ENCODE data around the gene SNTA1. TPM values are rescaled to one million over a fixed set of nuclear protein-coding genes. Genes with fewer than 3 reads are reported as not detected.
A peak's percentile ranks its signal among the peaks of the same experiment; 100 is the strongest.
"Not testable (repeated sequence)": the region's sequence is repeated elsewhere in the genome, so short reads cannot be mapped to it uniquely, and the experiment has no call there.

Gene SNTA1
- total and polyA plus RNA-seq, 2 of the 13 experiments (the other 11 are each of a cell fraction or from before 2014, with no cell fraction given) = 16.4 to 18.3 TPM

- FAIRE-seq; H3K9ac ChIP-seq (ENCODE audit: insufficient read depth, low read depth, low read length); H3K4me3 ChIP-seq (replicated peaks in 1 of 3; ENCODE audit: insufficient read depth in 1 of 3, low read depth in 2 of 3, low read length in 3 of 3); H3K9me3 ChIP-seq (ENCODE audit: low read length); DNase-seq (ENCODE audit: low spot score); BruUV-seq (replicated peaks); H3K79me2 ChIP-seq (ENCODE audit: insufficient read depth, low read length); ATAC-seq; POLR2A ChIA-PET; CTCF ChIA-PET (ENCODE audit: low intra/inter-chr PET ratio, low total read pairs); H3K4me1 ChIP-seq (ENCODE audit: insufficient read depth, low read length); H2AFZ ChIP-seq (ENCODE audit: low read length); H3K4me2 ChIP-seq (ENCODE audit: low read depth, low read length); H3K27ac ChIP-seq (ENCODE audit: extremely low read length, insufficient read depth, low read length); H3K27me3 ChIP-seq (ENCODE audit: control insufficient read depth in 1 of 2, insufficient read depth in 2 of 2, low read length in 2 of 2); H3K36me3 ChIP-seq (replicated peaks in 1 of 2; ENCODE audit: control insufficient read depth in 1 of 2, insufficient read depth in 2 of 2, low read length in 2 of 2); H4K20me1 ChIP-seq (ENCODE audit: insufficient read depth, low read length); intact Hi-C loops (cut with micrococcal nuclease; ENCODE audit: unreplicated experiment); in situ Hi-C loops (cut with HindIII; ENCODE audit: extremely low pct_ligation_motif_present, low pct_unique_long_range_greater_than_20kb): not testable (repeated sequence)
- TF ChIP-seq ZNF230 (CRISPR knock-in tag; IDR thresholded peaks at IDR 0.05) = 0 out of 2 replicates have a peak, but pooled peaks have one; percentile 24
- WGBS (ENCODE audit: low lambda C conversion rate) = 98% methylated on average over 11 of the region's 11 CpGs
Measured at GRCh38 chr20:33423875-33424274, 19.7 kb downstream of the SNTA1 start.

GRCh38 chr20:33423141-33423834 lies 20.3 kb downstream of the SNTA1 start:
- DNase-seq (ENCODE audit: low spot score) (no peak), FAIRE-seq (no peak), ATAC-seq (no peak; the same call in 2 of the 3 replicates)
- Histone ChIP-seq H3K36me3 (replicated peaks in 1 of 2; ENCODE audit: control insufficient read depth in 1 of 2, insufficient read depth in 2 of 2, low read length in 2 of 2) (no peaks in the 10 kb centered on the region), H3K4me3 (replicated peaks in 1 of 3; ENCODE audit: insufficient read depth in 1 of 3, low read depth in 2 of 3, low read length in 3 of 3) (no peak overlapping the region), H3K4me2 (ENCODE audit: low read depth, low read length) (no peak overlapping the region), H3K79me2 (ENCODE audit: insufficient read depth, low read length) (no peaks in the 10 kb centered on the region), H3K27ac (ENCODE audit: extremely low read length, insufficient read depth, low read length) (no peak overlapping the region), H4K20me1 (ENCODE audit: insufficient read depth, low read length) (no peaks in the 10 kb centered on the region), H2AFZ (ENCODE audit: low read length) (no peak overlapping the region), H3K9me3 (ENCODE audit: low read length) (no peaks in the 10 kb centered on the region), H3K4me1 (ENCODE audit: insufficient read depth, low read length) (no peaks in the 10 kb centered on the region), H3K27me3 (ENCODE audit: control insufficient read depth in 1 of 2, insufficient read depth in 2 of 2, low read length in 2 of 2) (no peaks in the 10 kb centered on the region), H3K9ac (ENCODE audit: insufficient read depth, low read depth, low read length) (no peak overlapping the region)
- WGBS (ENCODE audit: low lambda C conversion rate) = 76% methylated on average over 7 of the region's 7 CpGs
- ChIA-PET POLR2A (no interaction called here), CTCF (ENCODE audit: low intra/inter-chr PET ratio, low total read pairs) (no interaction called here)
- intact Hi-C loops (cut with micrococcal nuclease; ENCODE audit: unreplicated experiment) (no loop called here), in situ Hi-C loops (cut with HindIII; ENCODE audit: extremely low pct_ligation_motif_present, low pct_unique_long_range_greater_than_20kb) (no loop called here)
- TF ChIP-seq SIN3B (IDR thresholded peaks at IDR 0.05; ENCODE audit: low read length) = no peak
- no peak for TF ChIP-seq ZSCAN20 (CRISPR knock-in tag; IDR thresholded peaks at IDR 0.05; ENCODE audit: borderline replicate concordance)
- TF ChIP-seq HNF4G (IDR thresholded peaks at IDR 0.05; ENCODE audit: borderline replicate concordance, low read depth, low read length) = no peak
- TF ChIP-seq HNF4G (CRISPR knock-in tag; IDR thresholded peaks at IDR 0.05; ENCODE audit: borderline replicate concordance, low read depth) = no peak
- TF ChIP-seq CBX2 (IDR thresholded peaks at IDR 0.05; ENCODE audit: low read depth, low read length) = no peak
- no peak for TF ChIP-seq CBX2 (CRISPR knock-in tag; IDR thresholded peaks at IDR 0.05; ENCODE audit: low read depth)
- no peak for TF ChIP-seq SNAI1 (CRISPR knock-in tag; IDR thresholded peaks at IDR 0.05; ENCODE audit: borderline replicate concordance)
- TF ChIP-seq POGK (CRISPR knock-in tag; conservative IDR thresholded peaks at IDR 0.05) = no peak
- no peak for TF ChIP-seq ZSCAN12 (CRISPR knock-in tag; IDR thresholded peaks at IDR 0.05)
- BruUV-seq (replicated peaks) = no TSS peak
